GM21576 (cell line): ENCODE data around the gene TLCD3B.
"Not testable (repeated sequence)": the region's sequence is repeated elsewhere in the genome, so short reads cannot be mapped to it uniquely, and the experiment has no call there.

Experiments used
- ATAC-seq: cut with Tn5 transposase; IDR thresholded peaks from one replicate; pipeline ENCODE4 v1.9.1; 2021; ENCODE audit warnings: mild to moderate bottlenecking, moderate library complexity; ENCODE audit not compliant: unreplicated experiment

TLCD3B gene

GRCh38 chr16:30063278-30063892 lies 32.3 kb upstream of the TLCD3B start:
- ATAC-seq = no peak

- ATAC-seq = no peak
These were observed 29.9 kb upstream of the TLCD3B start for GRCh38 chr16:30060836-30061554.

- no peak for ATAC-seq
These were observed 29.3 kb upstream of the TLCD3B start for GRCh38 chr16:30060346-30060745.

- ATAC-seq = no peak
These were observed 24.0 kb upstream of the TLCD3B start for GRCh38 chr16:30054959-30055553.

GRCh38 chr16:30054451-30054850 lies 23.4 kb upstream of the TLCD3B start:
- ATAC-seq = no peak

- no peak for ATAC-seq
These were observed 22.4 kb upstream of the TLCD3B start for GRCh38 chr16:30053376-30054015.

- ATAC-seq = peak; percentile 58
These were observed 21.8 kb upstream of the TLCD3B start for GRCh38 chr16:30052671-30053372.

GRCh38 chr16:30051518-30051917 lies 20.4 kb upstream of the TLCD3B start:
- ATAC-seq = no peak

GRCh38 chr16:30049871-30050270 lies 18.8 kb upstream of the TLCD3B start:
- no peak for ATAC-seq

GRCh38 chr16:30046588-30046987 lies 15.5 kb upstream of the TLCD3B start:
- ATAC-seq = no peak

- ATAC-seq = no peak
These were observed 15.1 kb upstream of the TLCD3B start for GRCh38 chr16:30046178-30046577.

- no peak for ATAC-seq
These were observed 10.8 kb upstream of the TLCD3B start for GRCh38 chr16:30041841-30042240.

GRCh38 chr16:30040690-30041089 lies 9.6 kb upstream of the TLCD3B start:
- not testable (repeated sequence) for ATAC-seq

- no peak for ATAC-seq
These were observed 9.2 kb upstream of the TLCD3B start for GRCh38 chr16:30040221-30040620.

GRCh38 chr16:30033270-30033669 lies 2.2 kb upstream of the TLCD3B start:
- no peak for ATAC-seq

- ATAC-seq = no peak
These were observed 1.2 kb upstream of the TLCD3B start for GRCh38 chr16:30032083-30032819.

- no peak for ATAC-seq
These were observed 427 bp upstream of the TLCD3B start for GRCh38 chr16:30031477-30031918.

- no peak for ATAC-seq
These were observed 923 bp downstream of the TLCD3B start for GRCh38 chr16:30030011-30030685.

GRCh38 chr16:30028438-30029076 lies 2.5 kb downstream of the TLCD3B start:
- ATAC-seq = no peak
